Progenitor cell of endocrine pancreas (in vitro differentiated cells): Measurements from ENCODE around the gene ATP6V1B1. TPM values are rescaled to one million over a fixed set of nuclear protein-coding genes. Genes with fewer than 3 reads are reported as not detected.

Experiments used
- total RNA-seq: library from RNA; stranded (reverse); gene quantifications from 2 replicates; pipeline ENCODE4 v1.2.1, GENCODE V29; 2021

Gene ATP6V1B1
- total RNA-seq, 1 donor from 2014 or later = not detected

Other genes with a start within 250 kb of the ATP6V1B1 start
- 1.1 and 1.3 TPM in 2 replicates for gene ADD2, start 167.7 kb upstream of the ATP6V1B1 start, total RNA-seq
- gene FIGLA, start 145.3 kb upstream of the ATP6V1B1 start, total RNA-seq = not detected in 2 replicates
- gene CLEC4F, start 115.3 kb upstream of the ATP6V1B1 start, total RNA-seq = not detected in 2 replicates
- not detected in 2 replicates for gene CD207, start 100.1 kb upstream of the ATP6V1B1 start, total RNA-seq
- gene VAX2, start 35.3 kb upstream of the ATP6V1B1 start, total RNA-seq = 0.31 TPM in 1 of 2 replicates, not detected in the other
- gene ANKRD53, start 42.7 kb downstream of the ATP6V1B1 start, total RNA-seq = 3.7 and 5.4 TPM in 2 replicates
- gene TEX261, start 59.0 kb downstream of the ATP6V1B1 start, total RNA-seq = 35.4 and 36.9 TPM in 2 replicates
- 115 and 127 TPM in 2 replicates for gene NAGK, start 132.7 kb downstream of the ATP6V1B1 start, total RNA-seq
- 14.4 and 15.2 TPM in 2 replicates for gene MCEE, start 194.3 kb downstream of the ATP6V1B1 start, total RNA-seq
- 55.4 and 69.2 TPM in 2 replicates for gene MPHOSPH10, start 194.7 kb downstream of the ATP6V1B1 start, total RNA-seq